NCI-H1105 treated with DMSO at 0.1 percent for 48 hours (cell line): ENCODE results near the gene ENAM.

ENCODE experiments used
- DNase-seq: peaks from one replicate; lab custom pipeline; 2025; lab: John Stamatoyannopoulos, UW

ENAM gene, protein sequence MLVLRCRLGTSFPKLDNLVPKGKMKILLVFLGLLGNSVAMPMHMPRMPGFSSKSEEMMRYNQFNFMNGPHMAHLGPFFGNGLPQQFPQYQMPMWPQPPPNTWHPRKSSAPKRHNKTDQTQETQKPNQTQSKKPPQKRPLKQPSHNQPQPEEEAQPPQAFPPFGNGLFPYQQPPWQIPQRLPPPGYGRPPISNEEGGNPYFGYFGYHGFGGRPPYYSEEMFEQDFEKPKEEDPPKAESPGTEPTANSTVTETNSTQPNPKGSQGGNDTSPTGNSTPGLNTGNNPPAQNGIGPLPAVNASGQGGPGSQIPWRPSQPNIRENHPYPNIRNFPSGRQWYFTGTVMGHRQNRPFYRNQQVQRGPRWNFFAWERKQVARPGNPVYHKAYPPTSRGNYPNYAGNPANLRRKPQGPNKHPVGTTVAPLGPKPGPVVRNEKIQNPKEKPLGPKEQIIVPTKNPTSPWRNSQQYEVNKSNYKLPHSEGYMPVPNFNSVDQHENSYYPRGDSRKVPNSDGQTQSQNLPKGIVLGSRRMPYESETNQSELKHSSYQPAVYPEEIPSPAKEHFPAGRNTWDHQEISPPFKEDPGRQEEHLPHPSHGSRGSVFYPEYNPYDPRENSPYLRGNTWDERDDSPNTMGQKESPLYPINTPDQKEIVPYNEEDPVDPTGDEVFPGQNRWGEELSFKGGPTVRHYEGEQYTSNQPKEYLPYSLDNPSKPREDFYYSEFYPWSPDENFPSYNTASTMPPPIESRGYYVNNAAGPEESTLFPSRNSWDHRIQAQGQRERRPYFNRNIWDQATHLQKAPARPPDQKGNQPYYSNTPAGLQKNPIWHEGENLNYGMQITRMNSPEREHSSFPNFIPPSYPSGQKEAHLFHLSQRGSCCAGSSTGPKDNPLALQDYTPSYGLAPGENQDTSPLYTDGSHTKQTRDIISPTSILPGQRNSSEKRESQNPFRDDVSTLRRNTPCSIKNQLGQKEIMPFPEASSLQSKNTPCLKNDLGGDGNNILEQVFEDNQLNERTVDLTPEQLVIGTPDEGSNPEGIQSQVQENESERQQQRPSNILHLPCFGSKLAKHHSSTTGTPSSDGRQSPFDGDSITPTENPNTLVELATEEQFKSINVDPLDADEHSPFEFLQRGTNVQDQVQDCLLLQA

DNA sequence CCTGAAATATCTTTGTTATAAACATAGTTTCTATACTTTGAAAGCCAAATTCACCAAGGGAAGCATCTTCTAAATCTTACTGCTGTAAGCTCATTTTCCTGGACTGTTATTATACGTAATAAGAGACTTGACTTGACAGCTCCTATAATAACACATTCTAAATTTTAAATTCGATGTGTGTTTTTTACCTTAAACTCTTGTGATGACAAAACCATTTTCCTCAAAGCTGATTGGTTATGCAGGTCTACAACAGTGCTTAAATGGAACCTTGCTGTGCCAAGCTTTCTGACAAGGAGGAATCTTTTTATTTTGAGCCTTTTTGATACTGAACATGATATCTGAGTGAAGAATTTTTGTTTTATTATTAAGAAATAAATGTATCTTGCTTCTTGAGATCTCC is at the start of gene ENAM:
ENAM (plus strand) TSS at position 301 of the 400 bp plus-strand sequence. CDS start 757 bp downstream, outside the sequence.
- no peak for DNase-seq

DNA sequence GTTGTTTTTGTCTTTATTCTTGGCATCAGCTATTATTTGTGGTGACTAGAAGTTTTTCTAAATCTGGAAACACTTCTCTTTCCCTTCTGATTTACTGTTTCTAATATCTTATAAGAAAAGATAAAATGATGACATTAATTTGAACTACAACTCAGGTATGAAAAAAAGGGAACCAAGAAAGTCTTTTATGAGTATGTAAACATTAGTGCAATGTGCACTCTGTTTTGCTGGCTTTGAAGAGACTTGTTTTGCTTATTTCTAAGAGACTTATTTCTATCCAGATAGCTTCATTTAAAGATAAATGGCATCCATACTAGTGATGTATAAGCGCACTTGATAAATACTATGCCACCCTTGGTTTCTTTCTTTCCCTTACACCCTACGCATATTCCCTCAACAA is 46.6 kb upstream of the ENAM start:
- no peak for DNase-seq

DNA sequence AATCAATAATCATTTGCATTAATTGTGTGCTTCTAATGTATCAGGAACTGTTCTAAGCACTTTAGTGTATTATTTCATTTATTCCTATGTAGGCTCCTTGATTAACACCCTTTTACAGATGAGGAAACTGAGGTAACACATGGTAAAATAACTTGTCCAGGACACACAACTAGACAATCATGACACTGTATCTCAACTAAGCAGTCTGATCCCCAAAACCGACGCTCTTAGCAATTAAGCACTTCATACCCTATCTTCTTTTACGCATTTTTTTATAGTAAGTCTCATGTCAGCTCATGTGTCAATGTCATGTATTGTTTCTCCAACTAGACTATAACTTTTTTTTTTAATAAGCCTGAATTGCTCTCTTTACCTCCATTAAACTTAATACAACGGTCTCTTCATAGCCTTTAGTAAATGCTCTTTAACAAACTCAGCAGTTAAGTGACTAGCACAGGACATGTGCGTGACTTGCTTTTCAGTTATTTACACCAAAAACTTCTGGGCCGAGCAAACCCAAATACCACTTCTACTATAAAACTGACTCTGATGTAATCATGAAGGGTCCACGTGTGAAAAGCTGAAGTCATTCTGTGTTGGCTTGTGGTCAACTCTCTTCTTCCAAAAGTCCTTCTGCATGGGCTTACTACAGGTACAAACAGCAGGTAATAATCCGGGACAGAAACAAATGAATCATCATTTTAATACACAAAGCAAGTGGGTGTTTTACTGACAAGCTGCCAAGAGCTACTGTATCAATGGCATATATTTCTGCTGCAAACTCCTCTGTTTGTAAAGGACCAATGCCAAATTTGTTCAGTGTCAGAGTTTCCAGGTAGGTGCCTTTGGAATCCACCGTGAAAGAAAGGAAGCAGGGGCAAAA is 44.4 kb upstream of the ENAM start:
- peak; percentile 89 for DNase-seq

DNA sequence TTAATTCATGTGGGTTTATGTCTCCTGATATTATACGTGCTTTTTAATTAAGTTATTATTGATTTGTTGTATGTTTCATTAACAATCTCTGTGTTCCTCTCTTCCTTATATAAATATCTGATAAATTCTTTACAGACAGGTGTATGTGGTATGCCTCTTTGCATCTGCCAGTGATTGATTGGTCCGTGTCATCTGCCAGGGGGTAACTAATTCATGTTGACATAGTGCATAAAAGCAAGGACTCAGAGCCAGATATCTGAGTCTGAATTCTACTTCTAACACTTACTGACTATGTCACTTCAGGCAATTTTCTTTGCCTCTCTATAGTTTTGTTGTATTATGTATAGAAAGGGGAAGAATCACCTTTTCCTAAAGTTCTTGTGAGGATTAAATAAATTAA is 41.7 kb upstream of the ENAM start:
- DNase-seq: no peak

DNA sequence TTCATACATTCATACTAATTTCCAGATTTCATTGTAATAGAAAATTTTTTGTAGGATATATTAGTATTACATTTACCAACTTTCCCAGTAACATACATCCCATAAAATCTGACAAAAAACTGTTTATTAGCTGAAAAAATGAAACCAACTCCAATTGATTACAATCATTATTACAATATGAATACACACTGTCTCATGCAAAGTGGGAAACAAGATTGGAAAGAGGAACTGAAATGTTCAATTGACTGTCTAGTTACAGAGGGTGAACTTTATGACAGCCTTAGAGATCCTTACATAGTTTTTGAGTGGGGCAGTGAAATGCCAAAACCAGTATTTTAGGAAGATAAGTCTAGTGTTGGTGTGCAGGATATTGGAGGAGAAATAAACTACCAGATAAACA is 38.8 kb upstream of the ENAM start:
- no peak for DNase-seq

DNA sequence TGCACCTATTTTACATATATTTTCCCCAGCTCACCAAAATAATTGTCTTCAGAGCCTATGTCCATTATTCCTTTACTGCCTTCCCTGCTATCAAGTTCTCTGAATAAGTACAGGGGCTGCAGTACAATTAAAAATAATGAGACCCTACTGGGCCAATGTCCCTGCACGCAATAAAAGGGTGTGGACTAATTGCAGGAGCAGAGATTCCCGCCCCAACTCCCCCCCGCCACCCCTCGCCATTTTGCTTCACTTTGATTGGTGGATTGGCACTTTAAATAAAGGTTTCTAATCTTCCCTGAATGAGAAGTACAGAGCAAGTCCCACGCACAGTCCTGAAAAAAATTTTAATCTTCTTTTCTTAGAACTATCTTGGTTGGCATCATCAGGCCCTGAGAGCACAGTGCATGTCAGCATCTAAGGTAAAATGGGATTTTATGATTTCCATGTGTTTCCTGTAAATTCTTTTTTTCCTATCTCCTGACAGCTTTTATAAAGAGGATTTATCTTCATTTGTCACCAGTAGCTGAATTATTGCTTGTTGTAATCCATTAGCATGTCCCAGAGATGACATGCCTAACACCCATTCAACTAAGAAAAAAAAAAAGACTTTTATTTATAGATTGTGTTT is 36.5 kb upstream of the ENAM start, which contains the start of gene AMBN:
AMBN (plus strand) TSS at position 302 of the 628 bp plus-strand sequence; CDS start at position 405, 103 bp downstream.
- DNase-seq: no peak

DNA sequence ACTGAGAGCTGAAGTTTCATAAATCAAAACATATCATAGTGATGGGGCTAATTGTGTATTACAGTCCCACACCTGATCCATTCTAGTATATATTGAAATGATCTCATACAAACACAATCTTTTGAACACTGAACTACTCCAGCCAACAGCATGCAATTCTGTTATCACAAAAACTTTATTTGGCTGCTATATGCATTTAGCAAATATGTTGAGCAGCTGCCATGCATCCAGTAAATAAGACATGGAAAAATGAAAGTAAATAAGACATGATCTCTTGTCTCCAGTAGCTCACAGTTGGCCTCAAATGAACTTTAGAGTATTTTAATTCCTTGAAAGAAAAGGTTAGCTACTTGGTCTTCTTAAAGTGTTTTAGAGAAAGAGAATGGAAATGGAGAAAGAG is 34.3 kb upstream of the ENAM start:
- DNase-seq: no peak

DNA sequence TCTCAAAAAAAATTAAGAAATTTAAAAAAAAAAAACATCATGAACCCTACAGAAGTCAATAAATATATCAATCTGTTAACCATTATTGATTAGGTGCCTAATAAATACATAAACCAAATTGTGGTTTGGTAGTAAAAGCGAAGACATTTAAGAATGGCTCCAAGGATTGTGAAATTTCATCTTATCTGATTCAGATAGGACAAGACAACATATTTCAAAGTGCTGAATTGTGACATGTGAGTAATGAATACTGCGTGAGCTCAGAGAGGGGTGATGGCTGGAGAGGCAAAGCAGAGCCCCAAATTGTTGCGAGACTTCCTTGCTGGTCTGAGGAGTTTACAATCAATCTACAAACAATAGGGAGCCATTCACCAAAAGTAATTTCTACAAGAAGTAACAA is 28.2 kb upstream of the ENAM start:
- DNase-seq: no peak

DNA sequence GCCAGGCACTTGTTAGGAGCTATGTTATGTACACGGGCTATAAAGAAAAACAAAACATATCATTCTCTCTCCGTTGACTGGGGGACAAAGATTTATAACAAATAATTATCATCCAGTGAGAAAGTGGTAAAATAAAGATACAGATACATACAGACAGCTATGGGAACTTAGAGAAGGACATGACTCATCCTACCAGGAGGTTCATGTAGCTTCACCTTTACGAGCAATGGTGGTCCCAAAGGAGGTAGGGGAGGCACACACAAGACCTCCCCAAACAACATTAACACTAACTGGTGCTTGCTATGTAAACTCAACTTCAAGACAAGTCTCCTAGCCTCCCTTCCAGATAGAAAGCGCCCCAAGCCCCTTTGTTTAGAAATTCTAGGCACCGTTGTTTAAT is 27.6 kb upstream of the ENAM start:
- no peak for DNase-seq

DNA sequence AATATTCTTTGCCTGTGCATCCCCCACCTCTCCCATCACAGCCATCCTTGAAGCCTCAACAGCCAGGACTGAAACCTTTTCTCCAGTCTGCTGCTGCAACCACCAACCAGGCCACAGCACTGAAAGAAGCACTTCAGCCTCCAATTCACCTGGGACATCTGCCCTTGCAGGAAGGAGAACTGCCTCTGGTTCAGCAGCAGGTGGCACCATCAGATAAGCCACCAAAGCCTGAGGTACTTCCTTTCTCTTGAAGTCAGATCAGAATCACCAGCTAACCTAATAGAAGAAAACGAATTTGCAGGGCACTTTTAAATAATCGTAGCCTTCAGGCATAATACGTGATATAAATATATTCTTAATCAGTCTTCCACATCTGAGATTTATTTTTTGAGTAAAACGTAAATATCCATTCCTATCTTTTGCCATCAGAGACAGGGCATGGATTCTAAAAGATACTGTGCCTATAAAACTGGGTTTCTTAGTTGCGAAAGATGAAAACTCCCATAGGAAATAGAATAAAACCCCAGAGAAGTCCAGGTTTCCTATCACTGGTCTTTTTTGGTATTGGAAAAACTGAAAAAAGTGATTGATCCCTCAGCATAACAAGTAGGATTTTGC is 27.0 kb upstream of the ENAM start:
- peak; percentile 63 for DNase-seq

DNA sequence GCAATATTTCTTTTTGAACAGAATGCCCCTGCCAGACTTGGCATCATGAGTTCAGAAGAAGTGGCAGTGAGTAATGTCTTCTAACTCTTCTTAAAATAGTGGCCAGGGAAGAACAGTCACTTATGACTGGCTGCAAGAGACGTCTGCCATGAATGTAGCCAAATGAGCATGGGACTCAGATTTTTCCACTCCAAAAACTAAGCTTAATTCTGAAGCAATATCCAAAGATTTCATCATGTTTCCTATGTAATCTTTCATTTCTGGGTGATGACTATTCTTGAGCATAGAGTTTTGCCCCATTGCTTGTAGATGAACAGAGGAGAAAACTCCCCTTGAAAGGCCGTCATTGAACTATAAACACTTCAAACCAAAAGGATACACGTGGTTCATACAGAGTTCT is 24.7 kb upstream of the ENAM start:
- DNase-seq: no peak

DNA sequence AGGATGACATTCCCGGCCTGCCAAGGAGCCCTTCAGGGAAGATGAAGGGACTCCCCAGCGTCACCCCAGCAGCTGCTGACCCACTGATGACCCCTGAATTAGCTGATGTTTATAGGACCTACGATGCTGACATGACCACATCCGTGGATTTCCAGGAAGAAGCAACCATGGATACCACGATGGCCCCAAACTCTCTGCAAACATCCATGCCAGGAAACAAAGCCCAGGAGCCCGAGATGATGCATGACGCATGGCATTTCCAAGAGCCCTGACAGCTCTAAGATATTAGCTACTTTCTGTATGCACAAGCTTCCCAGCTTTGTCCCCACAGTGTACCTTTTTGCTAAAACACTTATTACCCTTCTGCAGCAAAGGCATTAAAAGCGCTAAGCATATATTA is 22.1 kb upstream of the ENAM start:
- DNase-seq: no peak

DNA sequence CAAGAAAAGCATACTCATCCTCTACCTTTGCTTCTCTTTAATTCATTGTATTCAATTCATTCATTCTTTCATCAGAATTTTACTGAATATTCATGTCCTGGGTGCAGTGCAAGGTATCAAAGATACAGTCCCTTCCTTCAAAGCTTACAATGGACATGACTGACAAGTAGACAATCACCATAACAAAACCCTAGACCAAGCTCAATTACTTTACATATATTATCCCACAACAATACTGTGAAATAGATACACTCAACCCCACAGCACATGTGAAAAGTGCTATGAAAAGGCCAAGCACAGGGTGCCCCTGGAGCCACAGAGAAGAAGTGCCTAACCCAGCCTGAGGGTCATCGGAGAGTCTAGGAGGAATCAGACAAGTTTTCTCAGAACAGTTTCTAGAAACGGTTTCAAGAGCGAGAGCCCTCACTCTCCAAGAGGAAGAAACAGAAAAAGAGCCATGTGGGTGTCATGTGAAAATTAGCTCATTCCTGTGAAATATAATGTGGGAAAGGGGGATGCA is 21.1 kb upstream of the ENAM start:
- DNase-seq: no peak

DNA sequence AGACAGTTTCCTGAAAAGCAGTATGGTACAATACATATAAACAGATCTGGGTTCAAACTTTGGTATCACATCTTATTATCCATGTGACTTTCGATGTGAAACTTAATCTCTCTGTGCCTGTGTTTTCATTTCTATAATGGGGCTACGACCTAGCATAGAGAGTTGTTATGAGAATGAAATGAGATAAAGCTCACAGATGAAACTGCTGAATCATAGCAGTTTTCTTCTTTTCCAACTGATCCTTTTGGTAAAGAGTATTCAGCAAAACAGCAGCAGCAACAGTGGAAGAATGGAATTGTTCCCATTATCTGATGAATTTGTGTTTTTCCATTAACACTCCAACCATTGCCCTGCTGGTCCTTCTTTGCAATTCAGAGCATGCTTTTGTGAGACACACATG is 20.2 kb upstream of the ENAM start:
- DNase-seq: no peak

DNA sequence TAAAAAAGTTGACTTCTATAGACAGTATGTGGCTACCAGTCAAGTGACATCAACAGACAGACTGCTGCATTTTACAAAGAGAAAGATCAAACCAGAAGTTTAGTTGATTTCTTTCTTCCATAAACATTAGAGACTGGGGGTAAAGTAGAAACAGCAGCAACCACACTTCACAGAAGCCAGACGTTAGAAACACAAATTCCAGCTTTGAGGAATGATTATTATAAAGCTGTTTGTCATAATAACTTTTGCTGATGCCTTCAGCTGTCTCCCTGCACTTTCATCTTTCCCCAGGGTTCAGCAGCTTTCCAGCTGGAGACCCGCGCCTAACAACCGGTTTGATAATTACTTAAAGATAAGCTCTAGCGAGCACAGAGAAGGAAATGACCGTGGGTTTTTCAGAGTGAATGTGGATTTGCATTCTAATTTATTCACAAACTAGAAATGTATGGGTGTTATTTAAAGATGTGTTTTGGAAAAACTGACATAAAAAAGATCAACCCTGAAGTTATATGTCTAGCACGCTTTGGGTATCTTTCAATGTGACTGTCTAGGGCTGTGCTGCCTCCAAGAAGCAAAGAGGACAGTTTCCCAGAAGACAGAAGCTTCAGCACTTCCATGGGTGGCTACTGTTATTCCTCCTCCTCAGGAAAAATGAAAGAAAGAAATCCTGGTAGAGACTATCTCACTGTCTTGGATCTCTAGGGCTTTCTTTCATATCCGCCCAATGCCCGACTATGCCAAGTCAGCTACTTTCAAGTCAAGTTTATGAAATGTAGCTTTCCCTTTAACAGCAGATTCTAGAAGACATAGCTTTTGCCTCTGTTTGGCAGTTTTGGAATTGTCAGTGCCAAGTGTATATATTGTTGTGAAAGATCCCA is 15.0 kb upstream of the ENAM start:
- no peak for DNase-seq

DNA sequence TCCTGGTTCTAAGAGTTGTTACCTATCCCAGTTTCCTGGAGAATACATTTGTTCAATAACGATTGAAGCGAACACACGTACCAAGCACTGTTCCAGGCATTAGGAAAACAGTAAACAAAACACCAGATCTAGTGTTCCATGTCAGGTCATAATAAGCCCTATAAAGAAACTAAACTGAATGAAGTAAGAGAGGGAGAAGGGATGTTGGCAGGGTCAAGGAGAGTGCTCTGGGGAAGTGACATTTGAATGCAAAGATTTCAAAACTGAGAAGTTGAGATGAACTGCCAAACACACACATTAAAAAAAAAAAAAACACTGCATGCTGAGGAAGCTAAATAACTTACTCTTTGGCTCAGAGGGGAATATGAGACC is 14.4 kb upstream of the ENAM start:
- no peak for DNase-seq

DNA sequence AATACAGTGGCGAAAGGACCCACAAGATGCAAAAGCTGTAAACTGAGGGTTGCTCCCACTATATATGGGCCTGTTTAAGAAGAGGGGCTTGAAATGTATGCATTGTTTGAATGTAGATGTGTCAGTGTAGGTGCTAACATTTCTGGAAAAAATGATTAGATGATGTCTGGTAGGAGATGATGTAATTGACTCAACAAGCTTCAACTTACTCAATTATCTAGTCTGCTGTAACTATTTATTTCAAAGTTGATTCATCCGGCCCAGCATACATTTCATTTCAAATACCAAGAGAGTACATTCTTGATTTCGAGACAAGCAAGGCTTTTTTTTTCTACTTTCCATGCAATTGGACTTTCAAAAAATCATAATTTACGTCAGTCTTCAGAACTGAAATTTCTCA is 9.3 kb upstream of the ENAM start:
- DNase-seq: no peak

DNA sequence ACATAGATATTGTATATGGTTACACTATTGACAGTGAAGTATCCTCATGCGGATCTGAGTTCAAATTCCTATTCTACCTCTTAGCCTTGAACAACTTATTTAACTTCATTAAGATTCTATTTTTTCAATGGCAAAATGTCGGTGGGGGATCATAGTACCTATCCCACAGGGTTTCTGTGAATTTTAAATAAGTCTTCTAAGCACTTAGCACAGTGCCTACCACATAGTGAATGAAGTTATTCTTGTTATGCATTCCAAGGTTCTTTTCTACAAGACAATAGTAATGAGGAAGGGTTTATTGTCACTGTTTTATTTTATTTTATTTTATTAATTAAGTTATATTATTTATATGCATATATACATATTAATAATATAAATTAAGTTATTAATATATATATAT is 8.8 kb upstream of the ENAM start:
- no peak for DNase-seq

DNA sequence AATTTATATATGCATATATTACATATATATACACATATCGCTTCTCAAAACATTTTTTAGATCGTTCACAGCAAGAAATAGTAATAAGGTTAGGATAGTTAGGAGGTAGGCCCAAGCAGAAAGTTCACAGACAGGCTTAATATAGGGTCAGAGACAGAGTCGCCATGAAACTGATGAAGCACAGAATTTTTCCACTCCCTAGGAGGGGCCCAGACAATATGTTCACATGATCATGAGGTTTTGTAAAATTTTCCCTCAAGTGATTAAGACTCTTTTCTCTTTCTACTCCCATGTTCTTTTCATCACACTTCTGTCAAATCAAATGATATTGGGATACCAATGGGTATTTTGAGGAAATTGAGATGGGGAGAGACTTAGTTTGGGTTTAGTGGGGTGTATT is 5.2 kb upstream of the ENAM start:
- DNase-seq: no peak
